Measurements from ENCODE around the gene SCRN1.
A peak's percentile ranks its signal among the peaks of the same experiment; 100 is the strongest.

The SCRN1 gene, protein sequence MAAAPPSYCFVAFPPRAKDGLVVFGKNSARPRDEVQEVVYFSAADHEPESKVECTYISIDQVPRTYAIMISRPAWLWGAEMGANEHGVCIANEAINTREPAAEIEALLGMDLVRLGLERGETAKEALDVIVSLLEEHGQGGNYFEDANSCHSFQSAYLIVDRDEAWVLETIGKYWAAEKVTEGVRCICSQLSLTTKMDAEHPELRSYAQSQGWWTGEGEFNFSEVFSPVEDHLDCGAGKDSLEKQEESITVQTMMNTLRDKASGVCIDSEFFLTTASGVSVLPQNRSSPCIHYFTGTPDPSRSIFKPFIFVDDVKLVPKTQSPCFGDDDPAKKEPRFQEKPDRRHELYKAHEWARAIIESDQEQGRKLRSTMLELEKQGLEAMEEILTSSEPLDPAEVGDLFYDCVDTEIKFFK

DNA sequence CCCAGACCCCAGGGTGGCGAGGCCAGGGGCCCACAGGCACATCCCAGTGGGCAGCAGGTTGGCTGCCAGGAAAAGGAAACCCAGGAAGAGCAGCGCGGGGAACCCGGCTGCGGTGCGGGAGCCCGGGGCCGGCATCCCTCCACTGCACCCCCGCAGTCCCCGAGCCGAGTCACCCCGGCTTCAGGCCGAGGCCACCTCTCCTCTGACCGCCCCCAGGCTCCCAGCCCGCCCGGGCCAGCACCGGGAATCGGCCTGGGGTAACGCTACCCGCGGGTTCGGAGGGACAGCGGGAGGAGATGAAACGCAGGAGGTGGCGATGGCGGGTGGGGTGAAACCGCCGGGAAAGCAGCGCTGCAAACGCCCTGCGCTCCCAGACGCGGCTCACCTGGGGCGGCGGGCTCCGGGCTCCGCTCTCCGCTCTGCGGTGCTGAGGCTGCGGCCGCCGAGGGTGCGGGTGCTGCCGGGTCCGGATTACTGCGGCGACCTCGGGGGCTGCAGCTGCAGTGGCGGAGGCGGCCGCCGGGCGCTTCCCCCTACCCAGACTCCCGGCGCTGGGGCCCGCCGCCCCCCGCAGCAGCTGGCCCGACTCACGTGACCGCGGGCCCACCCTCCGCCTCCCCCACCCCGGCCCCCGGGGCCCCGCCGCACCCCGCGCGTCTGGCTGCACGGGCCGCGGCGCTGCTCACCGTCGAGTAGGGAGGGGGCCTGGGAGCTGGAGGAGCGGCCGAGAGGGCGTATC lies at the start of gene SCRN1:
Gene SCRN1 (minus strand): TSS at position 545 of the 739 bp plus-strand sequence. CDS start 20,734 bp downstream, outside the sequence.
- DNase-seq: peak; percentile 19

DNA sequence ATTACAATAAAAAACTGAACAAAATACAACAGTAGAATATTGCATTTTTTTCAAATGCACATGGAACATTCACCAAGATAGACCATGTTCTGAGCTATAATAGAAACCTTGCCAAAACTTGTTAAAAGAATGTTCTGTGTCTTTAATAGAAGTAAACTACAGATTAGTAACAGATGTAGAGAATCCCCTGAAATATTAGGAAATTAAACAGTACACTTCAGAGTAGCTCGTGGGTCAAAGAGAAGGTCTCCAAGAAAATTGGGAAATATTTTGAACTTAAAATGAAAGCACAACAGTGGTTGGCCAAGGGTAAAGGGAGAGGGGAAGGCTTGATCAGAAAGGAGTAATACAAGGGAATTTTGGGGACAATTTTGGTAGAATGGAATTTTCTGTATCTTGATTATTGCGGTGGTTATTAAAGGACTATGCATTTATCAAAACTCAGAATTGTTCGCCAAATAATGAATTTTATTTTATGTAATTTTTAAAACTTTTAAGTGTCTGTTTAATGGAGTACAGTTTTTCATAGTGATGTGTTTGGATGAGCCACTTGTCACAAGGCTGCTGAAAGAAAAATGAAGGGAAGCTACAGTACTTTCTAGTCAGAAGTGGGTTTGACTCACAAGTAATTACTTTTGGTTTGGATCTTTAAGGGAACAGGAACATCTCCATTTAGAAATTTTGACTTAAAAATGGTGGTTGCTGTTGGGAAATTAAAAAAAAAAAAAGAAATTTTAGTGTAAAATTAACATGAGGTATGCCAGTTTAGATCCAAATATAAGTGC lies 48.8 kb upstream of the SCRN1 start:
- no peak for DNase-seq

DNA sequence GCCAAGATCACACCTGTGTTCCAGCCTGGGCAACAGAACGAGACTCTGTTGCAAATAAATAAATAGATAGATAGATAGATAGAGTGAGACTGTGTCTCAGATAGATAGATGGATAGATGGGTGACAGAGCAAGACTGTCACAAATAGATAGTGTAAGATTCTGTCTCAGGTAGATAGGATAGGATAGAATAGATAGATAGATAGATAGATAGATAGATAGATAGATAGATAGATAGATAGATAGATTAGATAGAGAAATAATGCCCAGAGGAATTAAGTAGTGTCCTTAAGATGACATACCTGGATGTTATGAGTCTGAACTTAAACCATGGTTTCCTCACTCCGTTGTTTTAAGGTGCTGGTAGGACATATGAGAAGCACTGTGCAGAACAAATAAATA lies 46.6 kb upstream of the SCRN1 start:
- DNase-seq: no peak

DNA sequence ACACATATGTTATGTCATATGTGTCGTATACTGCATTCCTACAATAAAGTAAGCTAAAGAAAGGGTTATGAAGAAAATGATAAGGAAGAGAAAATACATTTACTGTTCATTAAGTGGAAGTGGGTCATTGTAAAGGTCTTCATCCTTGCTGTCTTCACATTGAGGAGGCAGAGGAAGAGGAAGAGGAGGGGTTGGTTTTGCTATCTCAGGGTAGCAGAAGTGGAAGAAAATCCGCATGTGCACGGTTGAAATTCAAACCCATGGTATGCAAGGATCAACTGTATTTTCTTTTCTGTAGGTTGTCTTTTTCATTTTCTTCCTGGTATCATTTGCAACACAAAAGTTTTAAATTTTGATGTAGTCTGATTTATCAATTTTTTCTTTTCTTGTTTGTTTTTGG lies 44.9 kb upstream of the SCRN1 start:
- no peak for DNase-seq

DNA sequence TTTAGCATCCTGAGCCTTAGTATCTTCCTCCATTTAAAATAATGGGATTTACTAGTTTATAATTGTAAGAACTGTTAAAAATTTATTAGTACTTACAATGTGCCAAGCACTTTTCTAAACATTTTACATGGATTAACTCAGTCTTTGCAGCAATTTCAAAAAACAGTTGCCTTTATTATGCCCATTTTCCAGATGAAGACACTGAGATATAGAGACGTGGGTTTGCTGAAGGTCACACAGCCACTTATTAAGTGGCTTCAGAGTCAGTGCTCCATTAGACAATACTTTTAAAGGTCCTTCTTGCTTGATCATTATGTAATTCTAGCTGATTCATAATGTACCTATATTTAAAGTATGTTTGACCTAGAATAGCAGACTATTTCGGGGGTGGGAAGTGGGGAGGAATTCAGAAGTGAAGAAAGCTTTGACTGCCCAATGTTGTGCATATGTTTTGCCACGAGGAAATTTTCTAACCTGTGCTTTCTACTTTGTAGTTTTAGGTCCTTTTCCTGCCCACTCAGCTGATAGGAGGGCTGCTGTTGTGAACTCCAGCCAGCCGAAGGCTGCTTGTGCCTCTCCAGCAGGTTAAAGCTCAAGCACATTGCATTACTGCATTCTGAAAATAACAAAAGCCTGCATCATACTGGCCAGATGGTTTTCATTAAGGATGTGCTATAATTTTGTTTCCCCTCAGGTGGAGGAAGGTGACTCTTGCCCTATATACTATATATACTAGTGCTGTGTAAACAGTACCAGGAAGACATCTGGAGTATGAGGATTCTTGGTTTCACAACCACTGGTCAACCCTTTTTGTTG lies 42.9 kb upstream of the SCRN1 start:
- no peak for DNase-seq

DNA sequence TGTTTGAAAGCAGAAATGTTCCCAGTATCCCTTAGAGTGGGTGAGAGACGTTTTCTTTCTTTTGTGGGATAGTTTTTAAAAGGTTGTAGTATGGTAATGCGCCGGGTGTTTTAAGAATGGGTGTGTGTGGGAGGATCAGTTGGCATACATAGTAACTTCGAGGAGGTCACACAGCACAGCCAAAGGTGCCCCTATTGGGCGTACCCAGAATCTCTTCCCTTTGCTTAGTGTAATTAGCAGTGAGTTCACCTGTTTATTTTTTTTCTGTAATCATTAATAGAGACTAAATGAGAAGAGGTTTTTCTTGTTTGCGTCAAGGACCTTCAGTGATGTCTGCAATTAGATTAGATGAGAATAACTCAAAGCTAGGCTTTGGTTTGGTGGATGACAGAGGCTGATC lies 40.1 kb upstream of the SCRN1 start:
- DNase-seq: no peak

DNA sequence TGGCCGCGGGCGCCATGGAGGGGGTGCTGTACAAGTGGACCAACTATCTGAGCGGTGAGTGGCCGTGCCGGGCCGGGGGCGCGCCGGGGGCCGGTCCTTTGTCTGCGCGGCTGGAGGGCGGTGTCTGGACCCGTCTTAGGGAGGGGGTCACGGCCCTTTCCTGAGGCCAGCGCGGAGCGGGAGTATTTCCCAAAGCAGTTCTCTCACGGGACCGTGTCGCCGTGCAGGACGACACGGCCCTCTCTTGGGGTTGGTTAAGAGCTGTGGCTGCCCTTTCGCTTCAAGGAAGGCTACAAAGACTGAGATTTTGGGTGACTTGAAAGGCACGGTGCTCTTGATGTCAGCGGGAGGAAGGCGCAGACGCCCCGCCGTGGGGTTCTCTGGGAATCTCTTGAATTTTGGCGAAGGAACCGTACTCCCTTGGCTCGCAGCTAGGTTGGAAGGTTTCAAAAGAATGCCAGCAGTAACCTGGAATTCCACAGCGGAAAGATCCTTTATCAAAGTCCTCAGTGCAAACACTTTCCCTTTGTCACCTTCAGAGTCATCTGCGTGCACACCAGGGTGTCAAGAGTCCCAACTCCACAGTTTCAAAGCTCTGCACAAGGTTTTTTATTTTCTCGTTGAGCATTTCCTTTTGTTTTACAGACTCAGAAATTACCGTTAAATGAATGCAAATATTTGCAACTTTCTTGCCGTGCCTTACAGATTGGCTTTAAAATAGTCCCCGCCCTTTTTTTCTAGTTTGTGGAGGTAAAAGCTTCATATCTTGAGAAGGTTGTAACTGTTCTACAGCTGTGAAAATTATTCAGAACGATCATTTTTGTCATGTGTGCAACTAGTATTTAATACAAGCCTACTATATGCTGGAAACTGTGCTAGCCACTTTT lies 39.4 kb upstream of the SCRN1 start:
- DNase-seq: peak; percentile 14

DNA sequence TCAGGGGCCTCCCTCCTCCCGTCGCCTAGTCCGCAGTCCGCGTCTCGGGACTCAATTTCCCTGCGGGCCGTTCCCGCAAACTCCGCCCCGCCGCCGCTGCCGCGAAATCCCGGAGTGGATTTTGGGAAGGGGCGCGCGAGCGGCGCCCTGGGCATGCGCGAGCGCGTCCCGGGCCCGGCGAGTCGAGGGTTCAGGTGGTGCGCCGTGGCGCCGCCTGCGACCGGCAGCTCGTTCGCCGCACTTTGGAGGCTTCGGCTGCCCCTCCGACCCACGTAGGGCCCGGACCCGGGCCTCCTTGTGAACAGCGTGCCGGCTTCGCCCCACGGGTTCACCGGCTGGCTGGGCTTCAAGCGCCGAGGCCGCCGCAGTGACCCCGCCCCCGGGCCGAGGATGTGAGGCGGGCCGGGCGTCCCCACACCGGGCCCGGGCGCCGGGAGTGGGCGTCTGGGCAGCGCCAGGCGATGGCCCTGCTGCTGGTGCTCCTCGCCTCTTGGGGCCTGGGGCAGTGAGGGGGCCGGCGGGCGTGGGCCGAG lies 38.7 kb upstream of the SCRN1 start, which contains the start of gene PLEKHA8:
Gene PLEKHA8 (plus strand): TSS at position 197 of the 533 bp plus-strand sequence. CDS start 351 bp downstream, outside the sequence.
- DNase-seq: peak; percentile 86

DNA sequence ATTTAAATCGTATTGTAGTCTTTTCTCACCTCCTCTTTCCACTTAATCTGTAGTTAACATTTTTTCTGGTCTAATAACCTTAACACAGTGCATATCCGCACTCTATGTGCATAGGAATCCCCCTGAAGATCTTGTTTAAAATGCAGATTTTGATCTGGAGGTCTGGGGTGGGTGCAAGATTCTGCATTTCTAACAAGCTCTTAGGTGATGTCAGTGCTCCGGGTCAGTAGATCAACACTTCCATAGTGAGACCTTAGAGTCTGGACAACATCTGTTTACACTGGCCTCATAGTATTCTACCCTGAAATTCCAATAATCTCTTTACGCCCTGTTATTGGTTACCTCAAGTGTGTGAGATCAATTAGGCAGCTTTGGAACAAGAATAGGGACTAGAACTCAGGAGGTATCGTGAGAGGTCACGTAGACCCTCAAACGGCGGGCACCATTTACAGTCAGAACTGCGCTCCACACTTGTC lies 38.2 kb upstream of the SCRN1 start:
- no peak for DNase-seq

DNA sequence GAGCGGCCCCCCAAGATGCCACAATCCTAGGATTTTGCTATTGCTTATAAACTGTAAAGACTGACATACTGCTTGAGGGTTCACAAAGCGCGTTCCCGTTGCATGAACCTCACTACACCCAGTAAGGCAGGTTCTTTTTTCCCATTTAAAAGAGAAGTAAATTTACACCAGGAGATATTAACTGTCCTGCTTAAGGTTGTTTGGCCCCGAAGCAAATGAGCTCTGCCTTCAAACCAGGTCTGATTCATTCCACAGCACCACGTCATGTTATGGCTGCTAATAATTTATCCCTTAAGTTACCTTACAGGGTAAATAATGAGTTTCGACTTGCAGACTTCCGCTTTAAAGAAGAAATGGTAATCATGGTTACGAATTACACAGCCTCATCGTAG lies 37.5 kb upstream of the SCRN1 start:
- DNase-seq: no peak

DNA sequence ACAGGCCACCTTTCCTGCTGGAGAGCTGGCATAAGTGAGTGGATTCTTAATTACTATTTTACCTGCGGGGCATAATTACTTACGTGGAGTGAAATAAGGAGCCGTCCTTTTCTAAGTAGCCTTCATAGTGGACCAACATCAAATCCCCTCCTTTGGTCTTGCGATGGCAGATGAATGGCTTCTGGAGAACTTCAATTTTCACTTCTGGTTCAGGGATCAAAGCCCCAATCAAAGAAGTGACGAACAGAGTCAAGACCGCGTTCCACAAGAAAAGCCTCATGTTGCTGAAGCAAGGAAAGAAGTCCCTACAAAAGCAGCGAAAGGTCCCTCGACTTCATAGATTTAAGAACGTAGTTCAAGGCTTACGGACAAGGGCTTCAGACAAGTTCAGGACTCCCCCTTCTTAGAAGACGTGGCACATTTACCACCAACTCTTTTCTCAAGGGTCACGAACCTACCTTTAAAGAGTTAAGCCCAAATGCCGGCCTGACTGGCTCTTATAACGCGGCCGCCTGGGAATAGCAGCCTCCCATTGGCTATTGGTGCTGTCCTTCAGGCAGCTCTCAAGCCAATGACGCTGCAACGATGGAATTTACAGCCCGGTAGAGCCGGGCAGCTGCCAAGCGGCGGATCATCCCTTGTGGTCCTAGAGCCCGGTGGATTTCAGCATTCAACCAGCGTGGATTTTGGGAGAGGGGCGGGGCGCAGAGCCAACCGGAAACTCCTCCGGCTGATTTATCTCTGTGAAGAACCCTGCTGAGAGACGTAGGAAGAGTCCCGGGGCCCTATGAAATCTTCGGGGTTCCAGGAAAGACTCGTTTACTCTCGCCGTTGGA lies 36.8 kb upstream of the SCRN1 start, which contains the start of gene FKBP14:
Gene FKBP14 (minus strand): TSS at position 474 of the 836 bp plus-strand sequence. CDS start 194 bp downstream, at position 280.
- DNase-seq: peak; percentile 92

DNA sequence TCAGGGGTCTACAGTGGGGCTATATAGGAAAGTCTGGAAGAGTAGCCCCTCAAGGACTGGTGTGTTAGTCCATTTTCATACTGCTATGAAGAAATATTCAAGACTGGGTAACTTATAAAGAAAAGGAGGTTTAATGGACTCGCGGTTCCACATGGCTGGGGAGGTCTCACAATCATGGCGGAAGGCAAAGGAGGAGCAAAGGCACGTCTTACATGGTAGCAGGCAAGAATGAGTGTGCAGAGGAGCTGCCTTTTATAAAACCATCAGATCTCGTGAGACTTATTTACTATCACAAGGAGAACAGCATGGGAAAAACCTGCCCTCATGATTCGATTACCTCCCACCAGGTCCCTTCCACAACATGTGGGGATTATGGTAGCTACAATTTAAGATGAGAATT lies 33.9 kb upstream of the SCRN1 start:
- DNase-seq: no peak

DNA sequence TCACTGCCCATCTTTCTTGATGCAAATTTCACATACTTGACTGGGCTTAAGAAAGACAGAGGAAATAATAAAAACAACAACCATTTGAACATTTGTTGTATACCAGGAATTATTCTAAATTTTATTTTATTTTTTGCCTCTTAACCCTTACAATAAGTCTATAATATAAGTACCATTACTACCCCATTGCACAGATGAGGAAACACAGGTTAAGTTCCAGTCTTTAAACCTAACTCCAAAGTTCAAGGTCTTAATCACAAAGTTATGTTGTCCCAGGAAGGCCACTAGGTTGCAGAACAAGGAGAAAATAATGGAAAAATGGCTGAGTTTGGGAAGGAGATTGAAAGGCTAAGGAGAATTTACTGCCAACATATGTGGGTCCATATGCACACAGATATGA lies 33.4 kb upstream of the SCRN1 start:
- no peak for DNase-seq

DNA sequence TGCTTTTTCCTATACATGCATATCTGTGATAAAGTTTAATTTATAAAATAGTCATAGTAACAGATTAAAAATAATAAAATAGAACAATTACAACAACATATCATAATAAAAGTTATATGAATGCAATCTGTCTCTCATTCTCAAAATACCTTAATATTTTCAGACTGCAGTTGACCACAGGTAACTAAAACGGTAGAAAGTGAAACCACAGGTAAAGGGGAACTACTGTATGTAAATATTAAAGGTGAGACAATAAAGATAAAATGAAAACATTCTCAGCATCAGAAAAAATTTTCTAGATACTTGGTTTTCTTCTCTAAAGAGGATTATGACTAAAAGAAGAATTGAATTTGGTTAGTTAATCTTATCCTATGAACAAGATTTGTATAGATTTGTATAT lies 30.9 kb upstream of the SCRN1 start:
- no peak for DNase-seq

DNA sequence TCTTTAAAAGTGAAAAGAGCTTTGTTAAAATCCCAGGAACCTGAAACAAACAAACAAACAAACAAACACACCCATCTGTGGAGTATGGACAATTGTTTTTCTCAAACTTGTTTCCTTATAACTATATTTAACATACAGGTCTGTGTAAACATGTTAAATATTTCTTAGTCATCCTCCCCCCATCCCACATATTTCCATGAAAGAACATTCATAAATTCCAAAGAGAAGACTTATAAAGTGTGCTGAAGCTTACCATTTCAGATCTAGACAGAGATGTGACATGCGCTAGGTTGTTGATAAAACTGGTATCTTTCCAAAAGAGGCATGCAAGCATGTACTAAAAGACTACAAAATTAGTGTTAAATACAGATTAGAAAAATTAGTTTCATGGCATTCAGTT lies 30.4 kb upstream of the SCRN1 start:
- DNase-seq: no peak

DNA sequence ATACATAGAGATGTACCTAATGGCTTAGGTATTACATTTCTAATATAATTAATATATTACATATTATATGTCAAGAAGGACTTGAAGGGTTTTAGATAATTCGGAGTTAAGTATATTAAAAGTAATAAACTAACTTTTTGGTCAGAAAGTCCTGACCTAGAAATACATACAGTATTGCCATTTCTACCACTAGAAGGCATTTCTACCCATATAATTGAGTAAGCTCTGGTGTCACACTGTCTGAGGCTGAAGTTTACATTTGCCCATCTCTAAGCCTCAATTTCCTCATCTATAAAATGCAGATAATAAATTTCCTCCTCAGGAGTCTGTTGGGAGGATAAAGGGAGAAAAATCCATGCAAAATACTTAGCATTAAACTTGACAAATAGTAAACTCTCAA lies 29.8 kb upstream of the SCRN1 start:
- DNase-seq: no peak

DNA sequence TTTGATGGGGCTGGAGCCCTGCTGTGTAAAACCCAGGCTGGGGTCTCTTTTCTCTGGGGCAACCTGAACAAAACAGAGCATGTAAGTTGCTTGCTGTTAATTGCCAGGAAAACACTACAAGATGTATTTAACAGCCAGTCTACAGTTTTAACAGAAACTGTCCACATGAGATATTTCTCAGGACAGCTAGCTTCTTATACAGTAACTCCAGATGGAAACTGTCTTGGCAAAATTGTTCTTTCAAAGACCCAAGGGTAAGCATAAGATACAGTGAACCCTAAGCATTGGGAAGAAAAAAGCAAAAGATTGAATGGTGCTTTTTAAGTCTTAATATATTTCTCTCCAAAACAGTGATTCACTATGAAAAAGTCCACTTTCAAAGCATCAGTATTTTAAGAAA lies 28.9 kb upstream of the SCRN1 start:
- DNase-seq: no peak

DNA sequence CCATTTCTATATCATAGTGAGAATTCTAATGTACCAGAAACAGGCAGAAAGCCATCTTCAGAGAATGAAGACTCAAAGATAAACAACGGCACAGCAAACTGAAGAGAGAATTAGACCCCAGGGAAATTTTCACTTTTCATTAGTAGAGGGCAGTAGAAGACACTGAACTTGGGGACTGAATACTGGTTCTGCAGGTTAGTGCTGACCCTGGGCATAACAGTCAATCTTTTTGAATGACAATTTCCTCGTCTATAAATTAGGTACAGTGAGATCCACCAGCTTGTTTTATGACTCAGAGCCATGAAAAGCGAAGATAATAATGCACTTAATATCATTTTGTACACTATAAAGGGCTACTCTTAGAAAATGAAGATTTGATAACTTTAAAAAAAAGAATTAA lies 23.2 kb upstream of the SCRN1 start:
- no peak for DNase-seq

DNA sequence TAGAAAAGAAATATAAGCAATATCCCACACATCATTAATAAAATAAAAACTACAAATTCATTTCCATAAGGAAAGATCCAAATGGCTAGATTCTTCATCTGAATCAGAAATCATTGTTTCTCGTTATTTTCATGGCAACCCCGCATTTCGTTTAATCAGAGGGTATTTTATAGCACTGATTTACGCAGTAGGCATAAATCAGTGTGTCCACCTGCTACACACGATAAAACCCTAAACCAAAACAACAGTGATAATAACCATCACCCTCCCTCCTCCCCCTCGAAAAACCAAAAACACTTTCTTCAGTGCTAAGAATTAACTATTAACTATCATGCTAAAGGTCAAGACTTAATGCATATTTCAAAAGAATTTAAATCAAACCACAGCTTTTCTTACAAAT lies 20.4 kb upstream of the SCRN1 start:
- DNase-seq: no peak

DNA sequence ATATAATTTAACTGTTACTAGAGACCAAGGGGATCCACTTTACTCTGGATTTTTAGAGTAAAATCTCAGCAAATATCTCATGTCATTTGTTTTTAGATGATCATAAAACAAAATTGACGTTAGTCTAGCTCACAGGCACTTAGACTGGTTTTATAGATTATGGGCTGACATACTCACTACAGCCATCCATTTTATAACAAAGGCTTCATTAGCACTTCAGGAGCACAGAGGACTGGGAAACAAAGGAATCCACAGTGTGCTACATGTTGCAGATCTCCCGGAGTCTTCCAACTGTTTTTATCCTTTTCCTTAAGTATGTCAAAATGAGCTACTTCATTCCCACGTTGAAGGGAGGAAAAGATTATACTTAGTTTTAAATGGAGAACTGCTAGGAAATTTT lies 15.9 kb upstream of the SCRN1 start:
- DNase-seq: no peak
